Trophoblast cell (in vitro differentiated cells and primary cell): ENCODE results near the gene CHST2. TPM values are rescaled to one million over a fixed set of nuclear protein-coding genes. Genes with fewer than 3 reads are reported as not detected.
"Not testable (repeated sequence)": the region's sequence is repeated elsewhere in the genome, so short reads cannot be mapped to it uniquely, and the experiment has no call there.

Experiments used
- DNase-seq, 2 donors: peaks; one replicate each; pipeline ENCODE4 v3.0.0-alpha.2; 2016
- H2AFZ ChIP-seq: 2 replicates; pipeline ENCODE4 v1.6.1; 2013; ENCODE audit warnings: low read length, moderate library complexity, mild to moderate bottlenecking; ENCODE audit not compliant: insufficient read depth, poor library complexity
- H2AK5ac ChIP-seq: 2 replicates; pipeline ENCODE4 v1.6.1; 2013; ENCODE audit warnings: mild to moderate bottlenecking, low read length
- H2BK120ac ChIP-seq: 2 replicates; pipeline ENCODE4 v1.6.1; 2013; ENCODE audit warnings: low read length, mild to moderate bottlenecking, moderate library complexity; ENCODE audit not compliant: insufficient read depth, poor library complexity
- H2BK12ac ChIP-seq: 2 replicates; pipeline ENCODE4 v1.6.1; 2013; ENCODE audit warnings: mild to moderate bottlenecking, low read length, moderate library complexity
- H2BK5ac ChIP-seq: 2 replicates; pipeline ENCODE4 v1.6.1; 2013; ENCODE audit warnings: low read length, low read depth, moderate library complexity, mild to moderate bottlenecking; ENCODE audit not compliant: poor library complexity
- H3K14ac ChIP-seq: 2 replicates; pipeline ENCODE4 v1.6.1; 2013; ENCODE audit warnings: mild to moderate bottlenecking, low read length
- H3K18ac ChIP-seq: 2 replicates; pipeline ENCODE4 v1.6.1; 2013; ENCODE audit warnings: mild to moderate bottlenecking, low read length
- H3K23ac ChIP-seq: 2 replicates; pipeline ENCODE4 v1.6.1; 2013; ENCODE audit warnings: low read length
- H3K27ac ChIP-seq: 2 replicates; pipeline ENCODE4 v1.5.1; 2013; ENCODE audit warnings: low read depth, mild to moderate bottlenecking, inconsistent platforms, low read length, moderate library complexity
- H3K27me3 ChIP-seq: 2 replicates; pipeline ENCODE4 v1.6.1; 2013; ENCODE audit warnings: inconsistent platforms, mild to moderate bottlenecking, low read length, moderate library complexity; ENCODE audit not compliant: insufficient read depth
- H3K36me3 ChIP-seq, 2 experiments: 1 replicate in 1 of 2; 2 replicates in 1 of 2; pipeline ENCODE4 v1.6.1; 2013; ENCODE audit warnings: low read length in 2 of 2, mild to moderate bottlenecking in 2 of 2, moderate library complexity in 1 of 2; ENCODE audit not compliant: insufficient read depth in 2 of 2, control insufficient read depth in 1 of 2
- H3K4ac ChIP-seq: 2 replicates; pipeline ENCODE4 v1.6.1; 2013; ENCODE audit warnings: low read depth, mild to moderate bottlenecking, low read length, moderate library complexity
- H3K4me1 ChIP-seq, 2 experiments: 1 replicate in 1 of 2; 2 replicates in 1 of 2; pipeline ENCODE4 v1.6.1; 2013; ENCODE audit warnings: low read length in 2 of 2, mild to moderate bottlenecking in 2 of 2, moderate library complexity in 1 of 2; ENCODE audit not compliant: insufficient read depth in 2 of 2, control insufficient read depth in 1 of 2
- H3K4me2 ChIP-seq: 2 replicates; pipeline ENCODE4 v1.6.1; 2013; ENCODE audit warnings: inconsistent platforms, mild to moderate bottlenecking, low read length, moderate library complexity
- H3K4me3 ChIP-seq: 2 replicates; pipeline ENCODE4 v1.5.1; 2013; ENCODE audit warnings: mild to moderate bottlenecking, low read depth, low read length, inconsistent platforms
- H3K79me1 ChIP-seq: one replicate; pipeline ENCODE4 v1.6.1; 2013; ENCODE audit warnings: low read length
- H3K79me2 ChIP-seq: 2 replicates; pipeline ENCODE4 v1.6.1; 2013; ENCODE audit warnings: low read length, mild to moderate bottlenecking; ENCODE audit not compliant: control insufficient read depth, insufficient read depth, poor library complexity
- H3K9ac ChIP-seq: 2 replicates; pipeline ENCODE4 v1.6.1; 2013; ENCODE audit warnings: mild to moderate bottlenecking, low read length
- H3K9me3 ChIP-seq: 2 replicates; pipeline ENCODE4 v1.6.1; 2013; ENCODE audit warnings: low read depth, mild to moderate bottlenecking, control low read depth, inconsistent platforms, low read length; ENCODE audit not compliant: insufficient read depth
- H4K12ac ChIP-seq: 2 replicates; pipeline ENCODE4 v1.6.1; 2013; ENCODE audit warnings: low read depth, mild to moderate bottlenecking, low read length, moderate library complexity
- H4K8ac ChIP-seq: 2 replicates; pipeline ENCODE4 v1.6.1; 2013; ENCODE audit warnings: low read depth, mild to moderate bottlenecking, low read length, moderate library complexity
- H4K91ac ChIP-seq: one replicate; pipeline ENCODE4 v1.6.1; 2013; ENCODE audit warnings: low read depth, mild to moderate bottlenecking, low read length, moderate library complexity
- WGBS: extraction: QIAGEN DNeasy Blood & Tissue Kit; methylation state at CpG from one replicate; pipeline ENCODE4 v1.1.7; 2013; ENCODE audit warnings: missing lambda C conversion rate; ENCODE audit not compliant: insufficient read length, insufficient coverage; ENCODE audit errors: extremely low coverage; 5-methylcytosine and 5-hydroxymethylcytosine counted together
- polyA plus RNA-seq: library from polyadenylated mRNA; stranded (reverse); fragments of 200-250 nt; gene quantifications from 2 replicates; pipeline ENCODE4 v1.2.3, GENCODE V29; 2013

Gene CHST2
- polyA plus RNA-seq = 2.3 and 2.5 TPM in 2 replicates

- Histone ChIP-seq H2AK5ac (no peak within 1 kb of the TSS), H4K8ac (no peak within 1 kb of the TSS), H3K4me2 (peak within 1 kb of the TSS; percentile 99), H2AFZ (peak within 1 kb of the TSS; percentile 86), H2BK120ac (no peak within 1 kb of the TSS), H3K36me3 (no peaks in the 10 kb centered on the region), H4K12ac (no peak within 1 kb of the TSS), H3K27me3 (peaks cover 27% of the 10 kb centered on the region), H2BK5ac (no peak within 1 kb of the TSS), H3K79me1 (no peaks in the 10 kb centered on the region), H3K9ac (peak within 1 kb of the TSS; percentile 74), H3K18ac (no peak within 1 kb of the TSS), H3K23ac (no peak within 1 kb of the TSS), H3K79me2 (no peaks in the 10 kb centered on the region), H3K4ac (no peak within 1 kb of the TSS), H3K27ac (no peak within 1 kb of the TSS), H4K91ac (no peak within 1 kb of the TSS), H3K14ac (no peak within 1 kb of the TSS), H3K4me3 (peak within 1 kb of the TSS; percentile 90), H3K4me1 (peaks cover 13 to 16% of the 10 kb centered on the region in 2 experiments), H3K9me3 (peaks cover 9% of the 10 kb centered on the region), H2BK12ac (no peak within 1 kb of the TSS)
- no CpG with 5 or more reads among the region's 102 CpGs for WGBS
- peak; percentile 55 to 72 for DNase-seq
These were observed at the start of gene CHST2 for GRCh38 chr3:143119009-143119914. Gene CHST2, plus strand, starts transcription at chr3:143119771. Its CDS starts 1,046 bp downstream, at chr3:143120817.

GRCh38 chr3:143070977-143071551 lies 48.5 kb upstream of the CHST2 start:
- H2BK120ac ChIP-seq = no peak overlapping the region
- H4K8ac ChIP-seq = no peak overlapping the region
- H3K79me1 ChIP-seq = no peaks in the 10 kb centered on the region
- peak; percentile 79 to 90 for DNase-seq
- no peak overlapping the region for H3K23ac ChIP-seq
- no peak overlapping the region for H4K12ac ChIP-seq
- no peak overlapping the region for H2BK12ac ChIP-seq
- no peak overlapping the region for H2AK5ac ChIP-seq
- H3K4ac ChIP-seq = no peak overlapping the region
- H3K9me3 ChIP-seq = no peaks in the 10 kb centered on the region
- H3K4me2 ChIP-seq = no peak overlapping the region
- H3K4me1 ChIP-seq = no peaks in the 10 kb centered on the region
- H3K27me3 ChIP-seq = no peaks in the 10 kb centered on the region
- no peak overlapping the region for H3K4me3 ChIP-seq
- no peak overlapping the region for H3K18ac ChIP-seq
- no peaks in the 10 kb centered on the region for H3K79me2 ChIP-seq
- no peak overlapping the region for H2BK5ac ChIP-seq
- no peak overlapping the region for H2AFZ ChIP-seq
- no peak overlapping the region for H3K14ac ChIP-seq
- no peak overlapping the region for H3K27ac ChIP-seq
- H3K9ac ChIP-seq = no peak overlapping the region
- no peak overlapping the region for H4K91ac ChIP-seq
- WGBS = no CpG with 5 or more reads among the region's 3 CpGs
- no peaks in the 10 kb centered on the region for H3K36me3 ChIP-seq

GRCh38 chr3:143071776-143072175 lies 47.8 kb upstream of the CHST2 start:
- H3K79me1 ChIP-seq = no peaks in the 10 kb centered on the region
- H3K4ac ChIP-seq = no peak overlapping the region
- H3K36me3 ChIP-seq = no peaks in the 10 kb centered on the region
- H3K27ac ChIP-seq = no peak overlapping the region
- no peak overlapping the region for H2BK5ac ChIP-seq
- H3K9me3 ChIP-seq = no peaks in the 10 kb centered on the region
- H3K4me2 ChIP-seq = no peak overlapping the region
- H3K9ac ChIP-seq = no peak overlapping the region
- H2BK12ac ChIP-seq = no peak overlapping the region
- H3K14ac ChIP-seq = no peak overlapping the region
- DNase-seq = peak; percentile 10 to 56
- H3K4me1 ChIP-seq = no peaks in the 10 kb centered on the region
- H3K23ac ChIP-seq = no peak overlapping the region
- WGBS = no CpG with 5 or more reads among the region's 6 CpGs
- H3K4me3 ChIP-seq = no peak overlapping the region
- H3K27me3 ChIP-seq = no peaks in the 10 kb centered on the region
- H2BK120ac ChIP-seq = no peak overlapping the region
- no peak overlapping the region for H4K91ac ChIP-seq
- no peak overlapping the region for H3K18ac ChIP-seq
- H2AFZ ChIP-seq = no peak overlapping the region
- H3K79me2 ChIP-seq = no peaks in the 10 kb centered on the region
- no peak overlapping the region for H2AK5ac ChIP-seq
- no peak overlapping the region for H4K8ac ChIP-seq
- no peak overlapping the region for H4K12ac ChIP-seq

- not testable (repeated sequence) for H4K8ac ChIP-seq, H2BK120ac ChIP-seq, H3K36me3 ChIP-seq, H3K27ac ChIP-seq, H2AK5ac ChIP-seq, H3K14ac ChIP-seq, H3K27me3 ChIP-seq, H2BK5ac ChIP-seq, H4K91ac ChIP-seq, H3K79me1 ChIP-seq, H4K12ac ChIP-seq, H3K4me2 ChIP-seq, H3K4ac ChIP-seq, H2AFZ ChIP-seq, H3K18ac ChIP-seq, H2BK12ac ChIP-seq, H3K23ac ChIP-seq, H3K4me3 ChIP-seq, H3K79me2 ChIP-seq, H3K4me1 ChIP-seq, H3K9me3 ChIP-seq, H3K9ac ChIP-seq
- no CpG with 5 or more reads among the region's 12 CpGs for WGBS
- DNase-seq = peak; percentile 15 to 59
These were observed 47.1 kb upstream of the CHST2 start for GRCh38 chr3:143072298-143073020.
